Measurements from ENCODE around the gene GRIN2C. TPM values are rescaled to one million over a fixed set of nuclear protein-coding genes. Genes with fewer than 3 reads are reported as not detected.
A peak's percentile ranks its signal among the peaks of the same experiment; 100 is the strongest.

The GRIN2C gene
- total RNA-seq, 3 donors from 2014 or later (not counting 1 experiment from before 2014, with no cell fraction given): not detected

DNA sequence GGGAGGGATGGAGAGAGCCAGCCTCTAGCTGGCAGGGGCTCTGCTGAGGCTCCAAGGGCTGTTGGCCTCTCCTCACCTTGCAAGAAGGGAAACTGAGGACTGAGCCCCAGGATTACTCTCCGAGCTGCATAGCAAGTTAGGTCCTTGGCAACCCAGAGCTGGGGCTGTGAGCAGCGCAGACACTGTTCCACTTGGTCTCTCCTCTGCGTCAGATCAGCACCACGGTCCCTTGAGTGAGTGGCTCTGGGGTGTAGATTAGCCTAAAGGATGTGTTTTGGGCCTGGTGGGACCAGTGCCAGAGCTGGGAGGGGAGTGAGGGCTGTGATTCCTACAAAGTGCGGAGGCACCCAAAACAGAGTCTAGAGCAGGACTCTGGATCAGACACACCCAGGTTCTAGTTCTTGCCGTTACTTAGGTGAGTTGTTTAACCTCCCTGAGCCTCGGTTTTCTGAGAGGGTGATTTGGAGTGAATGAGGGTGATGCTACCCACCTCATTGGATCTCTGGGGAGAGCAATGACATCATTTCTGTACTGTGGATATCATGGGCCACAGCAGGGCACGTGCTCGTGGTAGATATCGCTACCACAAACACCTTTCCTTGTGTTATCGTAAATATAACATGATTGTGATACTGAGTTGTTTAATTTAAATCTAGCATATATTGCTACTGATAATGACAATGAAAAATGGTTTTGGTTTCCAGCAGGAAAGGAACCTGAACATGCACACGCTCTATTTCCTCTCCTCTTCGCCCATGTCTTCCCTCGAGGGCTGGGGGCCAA is 41.9 kb upstream of the GRIN2C start:
- no peaks in the 10 kb centered on the region for H3K4me1 ChIP-seq (ENCODE audit: control insufficient read depth, insufficient read depth, low read length)
- H3K36me3 ChIP-seq (ENCODE audit: control insufficient read depth, insufficient read depth, low read length): no peaks in the 10 kb centered on the region
- no peak for DNase-seq
- no peak for ATAC-seq
- intact Hi-C loops (cut with micrococcal nuclease): no loop called here
- no peaks in the 10 kb centered on the region for H3K9me3 Mint-ChIP-seq
- H3K4me3 Mint-ChIP-seq: no peak overlapping the region
- 52% methylated on average over 9 of the region's 14 CpGs for WGBS (ENCODE audit: insufficient coverage)
- H3K4me3 ChIP-seq (ENCODE audit: low read length): no peak overlapping the region
- H3K27me3 Mint-ChIP-seq (ENCODE audit: low read depth in 2 of 2): peaks cover 2 to 6% of the 10 kb centered on the region in 2 donors
- H3K27me3 ChIP-seq (ENCODE audit: control insufficient read depth, insufficient read depth, low read length): peaks cover 3% of the 10 kb centered on the region
- H3K27ac Mint-ChIP-seq: no peak overlapping the region
- H3K4me1 Mint-ChIP-seq: no peaks in the 10 kb centered on the region
- no peaks in the 10 kb centered on the region for H3K9me3 ChIP-seq (ENCODE audit: control insufficient read depth, insufficient read depth, low read length)
- no peaks in the 10 kb centered on the region for H3K36me3 Mint-ChIP-seq
- no peak overlapping the region for H3K27ac ChIP-seq (ENCODE audit: low read length)
- TF ChIP-seq CTCF (IDR thresholded peaks at IDR 0.05): no peak

- H3K36me3 Mint-ChIP-seq: no peaks in the 10 kb centered on the region
- Histone ChIP-seq H3K4me3 (ENCODE audit: low read length) (no peak overlapping the region), H3K36me3 (ENCODE audit: control insufficient read depth, insufficient read depth, low read length) (no peaks in the 10 kb centered on the region), H3K27ac (ENCODE audit: low read length) (no peak overlapping the region), H3K27me3 (ENCODE audit: control insufficient read depth, insufficient read depth, low read length) (peaks cover 3% of the 10 kb centered on the region), H3K9me3 (ENCODE audit: control insufficient read depth, insufficient read depth, low read length) (no peaks in the 10 kb centered on the region), H3K4me1 (ENCODE audit: control insufficient read depth, insufficient read depth, low read length) (no peaks in the 10 kb centered on the region)
- H3K4me1 Mint-ChIP-seq: no peaks in the 10 kb centered on the region
- H3K27ac Mint-ChIP-seq: no peak overlapping the region
- H3K27me3 Mint-ChIP-seq (ENCODE audit: low read depth in 2 of 2): peaks cover 11 to 15% of the 10 kb centered on the region in 2 donors
- intact Hi-C loops (cut with micrococcal nuclease): no loop called here
- no peak for ATAC-seq
- no peak for DNase-seq
- H3K9me3 Mint-ChIP-seq: no peaks in the 10 kb centered on the region
- WGBS (ENCODE audit: insufficient coverage): 91% methylated on average over 6 of the region's 8 CpGs
- TF ChIP-seq CTCF (IDR thresholded peaks at IDR 0.05): no peak
- no peak overlapping the region for H3K4me3 Mint-ChIP-seq
Measured at GRCh38 chr17:74900208-74900607, 40.5 kb upstream of the GRIN2C start.

- ATAC-seq: no peak
- intact Hi-C loops (cut with micrococcal nuclease): no loop called here
- H3K4me3 Mint-ChIP-seq: no peak overlapping the region
Measured at GRCh38 chr17:74898376-74898946, 38.8 kb upstream of the GRIN2C start.

More at GRCh38 chr17:74898376-74898946, 38.8 kb upstream of the GRIN2C start:
- no peaks in the 10 kb centered on the region for H3K9me3 ChIP-seq (ENCODE audit: control insufficient read depth, insufficient read depth, low read length)
- H3K27ac Mint-ChIP-seq: peak overlapping the region in 1 of 2 donors; percentile 7
- no peaks in the 10 kb centered on the region for H3K36me3 ChIP-seq (ENCODE audit: control insufficient read depth, insufficient read depth, low read length)
- no peak overlapping the region for H3K27ac ChIP-seq (ENCODE audit: low read length)
- no peaks in the 10 kb centered on the region for H3K36me3 Mint-ChIP-seq
- DNase-seq: no peak
- no peak for TF ChIP-seq CTCF (IDR thresholded peaks at IDR 0.05)
- H3K27me3 ChIP-seq (ENCODE audit: control insufficient read depth, insufficient read depth, low read length): peaks cover 9% of the 10 kb centered on the region
- no peaks in the 10 kb centered on the region for H3K9me3 Mint-ChIP-seq
- H3K4me3 ChIP-seq (ENCODE audit: low read length): no peak overlapping the region
- H3K4me1 ChIP-seq (ENCODE audit: control insufficient read depth, insufficient read depth, low read length): no peaks in the 10 kb centered on the region
- peaks cover 25 to 28% of the 10 kb centered on the region in 2 donors for H3K27me3 Mint-ChIP-seq (ENCODE audit: low read depth in 2 of 2)
- H3K4me1 Mint-ChIP-seq: peaks cover 0 to 3% of the 10 kb centered on the region in 2 donors
- WGBS (ENCODE audit: insufficient coverage): 82% methylated on average over 11 of the region's 11 CpGs

All from natural killer cell (primary cell).